GM12874 (cell line): ENCODE measurements around the gene RANGRF.

Source experiments
- TF ChIP-seq, protein P1 (sequence below): IDR thresholded peaks from 2 replicates; pipeline ENCODE4 v1.5.1; 2011; ENCODE audit warnings: low read depth, mild to moderate bottlenecking, control low read depth, low read length, moderate library complexity; ENCODE audit not compliant: insufficient read depth

The RANGRF gene

DNA sequence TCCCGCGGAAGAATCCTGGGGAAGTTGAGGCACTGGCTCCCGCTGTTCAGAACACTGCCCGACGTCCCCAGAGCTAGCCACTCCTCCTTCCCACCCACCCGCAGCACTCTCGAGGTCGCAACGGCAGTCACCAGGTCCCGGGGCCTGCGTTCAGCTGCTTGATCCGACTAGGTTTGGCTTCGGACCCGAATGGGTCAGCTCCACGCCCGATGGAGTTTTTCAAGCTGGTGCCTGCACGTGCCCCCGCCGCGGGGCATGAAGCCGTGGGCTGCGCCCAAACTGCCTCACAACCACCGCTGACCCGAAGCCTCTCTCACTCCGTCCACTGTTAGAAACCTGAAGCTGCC, 38.8 kb downstream of the RANGRF start:
- TF ChIP-seq, protein P1, sequence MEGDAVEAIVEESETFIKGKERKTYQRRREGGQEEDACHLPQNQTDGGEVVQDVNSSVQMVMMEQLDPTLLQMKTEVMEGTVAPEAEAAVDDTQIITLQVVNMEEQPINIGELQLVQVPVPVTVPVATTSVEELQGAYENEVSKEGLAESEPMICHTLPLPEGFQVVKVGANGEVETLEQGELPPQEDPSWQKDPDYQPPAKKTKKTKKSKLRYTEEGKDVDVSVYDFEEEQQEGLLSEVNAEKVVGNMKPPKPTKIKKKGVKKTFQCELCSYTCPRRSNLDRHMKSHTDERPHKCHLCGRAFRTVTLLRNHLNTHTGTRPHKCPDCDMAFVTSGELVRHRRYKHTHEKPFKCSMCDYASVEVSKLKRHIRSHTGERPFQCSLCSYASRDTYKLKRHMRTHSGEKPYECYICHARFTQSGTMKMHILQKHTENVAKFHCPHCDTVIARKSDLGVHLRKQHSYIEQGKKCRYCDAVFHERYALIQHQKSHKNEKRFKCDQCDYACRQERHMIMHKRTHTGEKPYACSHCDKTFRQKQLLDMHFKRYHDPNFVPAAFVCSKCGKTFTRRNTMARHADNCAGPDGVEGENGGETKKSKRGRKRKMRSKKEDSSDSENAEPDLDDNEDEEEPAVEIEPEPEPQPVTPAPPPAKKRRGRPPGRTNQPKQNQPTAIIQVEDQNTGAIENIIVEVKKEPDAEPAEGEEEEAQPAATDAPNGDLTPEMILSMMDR, result no peak

DNA sequence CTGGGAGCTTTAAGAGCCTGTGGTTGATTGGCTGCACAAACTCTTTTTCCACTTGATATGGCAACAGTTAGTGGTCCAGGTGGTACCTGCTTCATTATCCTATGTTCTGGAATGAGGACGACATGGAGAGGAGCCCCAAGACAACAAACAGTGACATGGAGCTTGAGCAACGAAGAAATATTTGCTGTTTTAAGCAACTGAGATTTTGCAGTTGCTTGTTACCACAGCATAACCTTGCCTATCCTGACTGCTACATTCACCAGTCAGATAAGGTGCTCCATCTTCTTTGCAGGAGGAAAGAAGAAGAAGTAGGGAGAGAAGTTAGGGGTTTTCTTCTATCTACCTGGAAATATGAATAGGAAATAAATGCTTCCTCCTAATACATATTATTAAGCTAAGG, 43.7 kb downstream of the RANGRF start:
- TF ChIP-seq, protein P1, result no peak

DNA sequence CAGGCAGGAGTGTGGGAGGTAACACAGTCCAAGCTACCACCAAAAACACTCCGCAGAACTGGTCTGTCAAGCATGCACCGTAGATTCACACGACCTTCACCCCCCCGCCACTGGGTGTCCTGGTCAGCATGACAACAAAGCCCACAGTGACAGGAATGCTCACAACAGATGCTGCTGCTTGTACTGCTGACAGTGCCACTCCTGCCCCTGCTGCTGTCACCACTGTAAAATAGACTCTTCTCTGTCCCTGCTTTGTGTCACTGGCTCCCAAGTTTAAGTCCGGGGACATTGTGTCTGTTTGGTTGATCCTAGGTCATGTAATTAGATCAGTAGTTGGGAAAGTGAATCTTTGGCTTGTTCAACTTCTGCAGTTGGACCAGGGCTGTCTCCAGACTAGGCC, 44.2 kb downstream of the RANGRF start:
- TF ChIP-seq, protein P1, result no peak

DNA sequence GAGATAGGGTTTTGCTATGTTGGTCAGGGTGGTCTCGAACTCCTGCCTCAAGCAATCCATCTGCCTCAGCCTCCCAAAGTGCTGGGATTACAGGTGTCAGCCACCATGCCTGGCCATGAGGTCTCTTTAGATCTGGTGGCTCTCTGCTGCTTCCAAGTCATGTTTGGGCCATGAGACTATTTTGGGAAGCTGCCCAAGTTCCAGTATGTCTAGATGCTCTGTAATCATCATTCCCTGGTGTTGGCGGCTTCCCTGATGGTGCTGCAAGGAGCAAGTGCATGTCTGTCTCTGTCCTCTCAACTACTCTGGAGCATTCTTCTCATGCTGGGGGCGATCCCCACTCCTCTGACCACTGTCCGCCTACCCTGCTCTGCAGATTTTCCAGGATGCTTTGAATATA, 44.8 kb downstream of the RANGRF start:
- TF ChIP-seq, protein P1, result no peak

DNA sequence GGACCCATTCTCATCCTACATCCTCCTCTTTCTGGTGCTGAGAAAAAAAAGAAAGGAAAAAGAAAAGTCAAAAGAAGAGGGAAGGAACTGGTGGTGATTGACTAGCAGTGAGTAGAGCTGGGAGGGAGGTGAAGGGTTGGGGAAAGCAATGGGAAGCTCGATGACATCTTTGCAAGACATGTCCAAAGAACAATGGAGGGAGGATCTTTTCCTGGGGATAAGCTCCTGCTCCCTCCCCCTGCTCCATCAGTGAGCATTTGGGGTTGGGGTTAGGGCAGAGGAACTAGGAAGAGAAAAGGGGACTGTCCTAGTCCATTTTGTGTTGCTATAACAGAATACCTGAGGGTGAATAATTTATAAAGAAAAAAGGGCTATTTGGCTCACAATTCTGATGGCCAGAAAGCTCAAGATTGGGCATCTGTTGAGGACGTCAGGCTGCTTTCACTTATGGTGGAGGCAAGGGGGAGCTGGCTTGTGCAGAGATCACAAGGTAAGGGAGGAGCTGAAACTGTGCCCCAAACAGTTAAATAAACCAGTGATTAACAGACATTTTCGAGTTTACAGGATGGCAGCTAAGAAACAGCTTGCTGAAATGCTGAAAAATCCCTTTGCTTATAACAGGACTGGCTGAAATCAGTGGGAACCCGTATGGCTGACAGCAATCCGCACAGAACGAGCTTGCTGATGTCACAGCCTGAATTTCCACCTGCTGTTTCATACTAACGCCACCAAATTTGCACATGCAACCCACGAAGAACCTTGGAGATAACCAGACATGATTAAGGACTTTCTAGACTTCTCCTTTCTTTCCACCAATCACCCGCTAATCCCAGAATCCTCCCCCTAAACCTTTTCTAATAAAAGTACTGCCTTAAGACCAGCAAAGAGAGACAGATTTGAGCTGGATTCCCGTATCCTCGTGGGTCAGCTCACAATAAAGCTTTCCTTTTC, 49.6 kb downstream of the RANGRF start:
- TF ChIP-seq, protein P1, result no peak

DNA sequence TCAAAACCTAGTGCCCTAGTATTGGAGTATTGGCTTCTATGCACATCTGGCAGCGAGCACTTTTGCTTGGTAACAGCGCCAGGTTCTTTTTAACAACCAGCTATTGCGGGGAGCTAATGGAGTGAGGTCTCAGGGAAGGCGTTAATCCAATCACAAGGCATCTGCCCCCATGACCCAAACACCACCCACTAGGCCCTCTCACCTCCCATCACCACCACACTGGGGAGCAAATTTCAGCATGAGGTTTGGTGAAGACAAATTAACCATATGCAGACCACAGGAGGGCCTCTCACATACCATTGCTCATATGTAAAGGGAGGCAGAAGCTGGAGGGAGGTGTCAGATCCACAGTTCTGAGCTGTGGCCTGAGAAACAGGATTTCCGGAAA, 50.3 kb downstream of the RANGRF start:
- TF ChIP-seq, protein P1, result no peak

DNA sequence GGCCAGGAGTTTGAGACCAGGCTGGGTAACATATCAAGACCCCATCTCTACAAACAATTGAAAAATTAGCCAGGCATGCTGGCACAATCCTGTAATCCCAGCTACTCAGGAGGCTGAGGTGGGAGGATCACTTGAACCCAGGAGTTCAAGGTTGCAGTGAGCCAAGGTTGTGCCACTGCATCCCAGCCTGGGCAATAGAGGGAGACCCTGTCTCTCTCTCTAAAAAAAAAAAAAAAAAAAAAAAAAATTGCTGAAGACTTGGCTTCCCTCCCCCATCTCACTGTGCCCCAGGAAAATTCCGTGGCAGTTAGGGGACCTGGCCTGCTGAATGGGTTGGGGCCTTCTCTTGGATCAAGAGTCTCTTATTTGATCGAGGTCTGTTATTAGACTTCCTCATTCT, 51.1 kb downstream of the RANGRF start, which contains the start of gene ODF4:
TSS of gene ODF4 (plus strand) at position 301 of the 400 bp plus-strand sequence. CDS start 212 bp downstream, outside the sequence.
- TF ChIP-seq, protein P1, result no peak
